ENCODE results near the gene PTCH1. TPM values are rescaled to one million over a fixed set of nuclear protein-coding genes. Genes with fewer than 3 reads are reported as not detected.

PTCH1 gene
- total RNA-seq, 2 experiments from 2014 or later: 5.0 to 6.1 TPM

- Mint-ChIP-seq H3K27ac (no peak overlapping the region), H3K9me3 (ENCODE audit: insufficient read depth) (no peaks in the 10 kb centered on the region), H3K36me3 (ENCODE audit: low read depth) (no peaks in the 10 kb centered on the region), H3K4me3 (no peak overlapping the region), H3K4me1 (ENCODE audit: low read depth) (peaks cover 10% of the 10 kb centered on the region), H3K27me3 (ENCODE audit: low read depth) (peaks cover 37% of the 10 kb centered on the region)
- ChIA-PET CTCF (no interaction called here), POLR2A (no interaction called here)
- DNase-seq (no peak), ATAC-seq (no peak)
Measured at GRCh38 chr9:95478335-95478734, 38.4 kb downstream of the PTCH1 start.

- no peak overlapping the region for H3K27ac Mint-ChIP-seq
- ChIA-PET CTCF (no interaction called here), POLR2A (no interaction called here)
- H3K4me3 Mint-ChIP-seq: no peak overlapping the region
- DNase-seq (no peak), ATAC-seq (no peak)
- no peaks in the 10 kb centered on the region for H3K9me3 Mint-ChIP-seq (ENCODE audit: insufficient read depth)
- peaks cover 37% of the 10 kb centered on the region for H3K27me3 Mint-ChIP-seq (ENCODE audit: low read depth)
- peaks cover 10% of the 10 kb centered on the region for H3K4me1 Mint-ChIP-seq (ENCODE audit: low read depth)
- no peaks in the 10 kb centered on the region for H3K36me3 Mint-ChIP-seq (ENCODE audit: low read depth)
Measured at GRCh38 chr9:95477885-95478284, 38.9 kb downstream of the PTCH1 start.

- Mint-ChIP-seq H3K36me3 (ENCODE audit: low read depth) (no peaks in the 10 kb centered on the region), H3K9me3 (ENCODE audit: insufficient read depth) (no peaks in the 10 kb centered on the region), H3K4me3 (no peak overlapping the region), H3K4me1 (ENCODE audit: low read depth) (peaks cover 10% of the 10 kb centered on the region), H3K27me3 (ENCODE audit: low read depth) (peaks cover 42% of the 10 kb centered on the region), H3K27ac (no peak overlapping the region)
- DNase-seq (no peak), ATAC-seq (no peak)
- ChIA-PET POLR2A (no interaction called here), CTCF (no interaction called here)
Measured at GRCh38 chr9:95477441-95477840, 39.3 kb downstream of the PTCH1 start.

DNA sequence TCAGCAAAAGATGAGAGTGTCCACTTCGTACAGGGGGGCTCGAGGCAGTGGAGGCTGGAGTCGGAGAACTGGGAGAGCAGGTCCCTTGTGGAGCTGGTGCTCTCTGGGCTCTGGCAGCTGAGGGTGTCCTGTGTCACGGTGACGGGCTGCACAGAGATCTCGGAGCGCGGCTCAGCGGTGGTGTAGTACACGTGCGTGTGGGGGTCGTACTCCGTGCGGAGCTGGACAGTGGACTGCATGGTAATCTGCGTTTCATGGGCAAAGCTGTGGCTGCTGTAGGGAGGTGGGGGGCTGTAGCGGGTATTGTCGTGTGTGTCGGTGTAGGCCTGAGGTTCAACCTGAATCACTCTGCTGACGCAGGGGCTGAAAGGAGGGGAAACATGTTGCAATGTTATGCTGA, 48.0 kb downstream of the PTCH1 start:
- DNase-seq (no peak), ATAC-seq (no peak)
- POLR2A ChIA-PET: no interaction called here
- Mint-ChIP-seq H3K27me3 (ENCODE audit: low read depth) (peaks cover 35% of the 10 kb centered on the region), H3K36me3 (ENCODE audit: low read depth) (peaks cover 10% of the 10 kb centered on the region), H3K4me1 (ENCODE audit: low read depth) (peaks cover 7% of the 10 kb centered on the region), H3K4me3 (no peak overlapping the region), H3K27ac (no peak overlapping the region), H3K9me3 (ENCODE audit: insufficient read depth) (no peaks in the 10 kb centered on the region)
- CTCF ChIA-PET: no interaction called here

DNA sequence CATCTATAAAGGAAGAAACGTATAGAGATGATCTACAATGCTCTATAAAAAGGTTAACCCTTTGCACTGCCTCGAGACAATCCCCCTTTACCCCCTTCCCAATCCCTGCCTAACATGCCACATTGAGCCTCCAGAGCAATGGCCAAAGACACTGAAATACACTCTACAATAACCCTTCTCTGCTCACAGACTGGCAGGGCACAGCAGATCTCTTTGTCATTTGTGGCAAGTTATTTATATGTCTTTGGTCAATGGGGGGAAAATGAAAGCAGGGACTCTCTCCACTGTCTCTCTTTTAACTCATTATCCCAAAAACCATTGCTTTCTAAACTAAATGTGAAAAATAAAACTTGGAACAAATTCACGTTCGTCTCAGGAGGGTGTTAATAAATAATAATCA, 51.7 kb downstream of the PTCH1 start:
- DNase-seq: no peak
- no peak for ATAC-seq
- POLR2A ChIA-PET: interaction anchor here (0.7 kb wide), 1 partner anchor 35 kb away, joined by 3 read pairs; no protein-coding TSS in a partner anchor

DNA sequence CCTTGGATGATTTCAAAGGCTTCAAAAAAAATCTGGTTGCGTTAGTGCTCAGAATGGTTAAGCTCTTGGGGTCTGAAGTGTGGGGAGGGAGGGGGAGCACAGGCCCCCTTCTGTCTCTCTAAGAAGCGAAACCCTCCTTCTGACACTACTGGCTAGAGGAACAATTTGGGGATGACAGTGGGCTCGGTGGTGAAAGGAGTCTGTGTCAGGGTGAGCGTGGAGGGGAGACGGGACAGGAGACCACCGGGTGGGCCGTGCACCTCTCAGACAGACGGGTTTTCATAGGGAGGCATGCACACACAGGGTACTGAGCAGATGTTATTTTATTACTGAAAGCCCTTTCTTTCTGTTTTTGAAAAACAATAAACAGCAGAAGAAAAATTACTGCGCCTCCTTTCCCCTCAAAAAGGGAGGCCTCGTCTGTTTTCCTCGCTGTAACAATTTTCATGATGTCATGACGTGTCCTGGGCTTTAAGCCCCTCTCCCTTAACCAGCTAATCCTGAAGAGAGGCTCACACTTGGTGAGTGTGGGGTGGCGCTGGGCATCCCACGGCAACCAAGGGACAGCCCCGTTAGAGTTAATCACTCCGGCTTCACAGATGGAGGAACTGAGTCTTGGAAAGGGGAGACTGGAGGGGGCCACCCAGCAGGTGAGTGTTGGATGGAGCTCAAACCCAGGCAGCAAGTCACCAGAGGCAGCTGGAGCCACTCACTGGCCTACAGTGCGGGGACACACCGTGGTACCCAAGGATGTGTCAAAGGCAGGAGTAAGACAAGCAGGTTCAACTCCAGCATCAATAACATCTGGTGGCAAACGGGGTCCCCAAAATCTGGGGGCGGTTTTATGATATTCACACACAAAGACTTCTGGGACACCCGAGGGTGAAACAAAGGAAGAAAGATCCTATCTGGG, 53.4 kb downstream of the PTCH1 start:
- Mint-ChIP-seq H3K27me3 (ENCODE audit: low read depth) (peaks cover 26% of the 10 kb centered on the region), H3K27ac (peak overlapping the region; percentile 85), H3K9me3 (ENCODE audit: insufficient read depth) (no peaks in the 10 kb centered on the region), H3K4me1 (ENCODE audit: low read depth) (peaks cover 35% of the 10 kb centered on the region), H3K4me3 (peak overlapping the region; percentile 69), H3K36me3 (ENCODE audit: low read depth) (peaks cover 9% of the 10 kb centered on the region)
- no peak for DNase-seq
- no peak for ATAC-seq
- CTCF ChIA-PET: interaction anchor here (0.9 kb wide), 1 partner anchor 43 kb away, joined by 3 read pairs; no protein-coding TSS in a partner anchor
- POLR2A ChIA-PET: interaction anchor here (0.9 to 1.4 kb wide), 3 partner anchors 32 to 412 kb away, joined by 3 to 6 read pairs (median 3); partner anchors contain the start of gene ERCC6L2

More for the DNA sequence above, 51.7 kb downstream of the PTCH1 start:
- Mint-ChIP-seq H3K9me3 (ENCODE audit: insufficient read depth) (no peaks in the 10 kb centered on the region), H3K4me3 (no peak overlapping the region), H3K27ac (no peak overlapping the region), H3K27me3 (ENCODE audit: low read depth) (peaks cover 31% of the 10 kb centered on the region), H3K4me1 (ENCODE audit: low read depth) (peaks cover 35% of the 10 kb centered on the region), H3K36me3 (ENCODE audit: low read depth) (peaks cover 10% of the 10 kb centered on the region)
- CTCF ChIA-PET: no interaction called here

GRCh38 chr9:95462249-95463147, 54.3 kb downstream of the PTCH1 start:
- Mint-ChIP-seq H3K36me3 (ENCODE audit: low read depth) (peaks cover 9% of the 10 kb centered on the region), H3K27me3 (ENCODE audit: low read depth) (peaks cover 26% of the 10 kb centered on the region), H3K4me3 (peak overlapping the region; percentile 69), H3K9me3 (ENCODE audit: insufficient read depth) (no peaks in the 10 kb centered on the region), H3K27ac (peak overlapping the region; percentile 85), H3K4me1 (ENCODE audit: low read depth) (peaks cover 35% of the 10 kb centered on the region)
- DNase-seq (peak; percentile 93), ATAC-seq (peak; percentile 90)
- ChIA-PET POLR2A (interaction anchor here (0.8 to 1.4 kb wide), 4 partner anchors 12 to 413 kb away, joined by 3 to 6 read pairs (median 3); partner anchors contain the start of gene ERCC6L2), CTCF (interaction anchor here (0.9 kb wide), 1 partner anchor 44 kb away, joined by 3 read pairs; no protein-coding TSS in a partner anchor)

DNA sequence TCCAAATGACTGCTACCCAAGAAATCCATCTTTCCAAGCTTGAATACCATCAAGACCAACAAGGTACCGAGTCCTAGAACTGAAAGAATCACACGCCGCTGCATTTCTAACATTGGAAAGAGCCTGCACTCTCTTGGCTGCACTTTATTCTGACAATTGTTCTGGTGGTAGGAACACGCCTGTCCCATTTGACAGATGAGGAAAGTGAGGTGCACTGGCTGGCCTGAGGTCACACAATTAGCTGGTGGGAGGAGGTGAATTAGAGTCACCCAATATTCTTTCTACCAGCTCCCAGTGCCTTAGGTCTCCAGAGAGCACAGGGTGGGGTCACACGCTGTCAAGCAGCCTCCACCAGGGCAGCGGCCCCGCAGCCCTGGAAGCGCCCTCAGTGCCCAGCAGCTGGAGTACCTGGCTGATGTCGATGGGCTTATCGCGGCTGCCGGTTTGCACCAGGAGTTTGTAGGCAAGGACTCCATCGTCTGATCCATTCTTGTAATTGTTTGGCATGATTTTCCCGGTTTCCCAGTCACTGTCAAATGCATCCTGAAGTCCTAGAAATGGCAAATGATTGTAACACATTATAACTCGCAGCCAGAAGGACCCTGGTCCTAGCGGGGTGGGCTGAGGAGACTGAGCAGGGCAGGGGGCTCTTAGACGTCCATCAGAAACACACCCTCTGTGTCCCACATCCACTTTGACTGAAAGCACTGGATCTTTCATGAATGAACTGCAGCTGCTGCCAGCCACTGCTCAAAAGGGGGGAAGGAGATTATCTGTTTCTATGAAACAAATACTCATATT, 55.1 kb downstream of the PTCH1 start:
- no peak overlapping the region for H3K27ac Mint-ChIP-seq
- peaks cover 6% of the 10 kb centered on the region for H3K36me3 Mint-ChIP-seq (ENCODE audit: low read depth)
- peak overlapping the region; percentile 69 for H3K4me3 Mint-ChIP-seq
- no peak for DNase-seq
- ChIA-PET POLR2A (interaction anchor here (0.8 to 1.2 kb wide), 2 partner anchors 13 to 414 kb away, joined by 3 read pairs; partner anchors contain the start of gene ERCC6L2), CTCF (no interaction called here)
- no peak for ATAC-seq
- H3K4me1 Mint-ChIP-seq (ENCODE audit: low read depth): peaks cover 35% of the 10 kb centered on the region
- peaks cover 24% of the 10 kb centered on the region for H3K27me3 Mint-ChIP-seq (ENCODE audit: low read depth)
- H3K9me3 Mint-ChIP-seq (ENCODE audit: insufficient read depth): no peaks in the 10 kb centered on the region

DNA sequence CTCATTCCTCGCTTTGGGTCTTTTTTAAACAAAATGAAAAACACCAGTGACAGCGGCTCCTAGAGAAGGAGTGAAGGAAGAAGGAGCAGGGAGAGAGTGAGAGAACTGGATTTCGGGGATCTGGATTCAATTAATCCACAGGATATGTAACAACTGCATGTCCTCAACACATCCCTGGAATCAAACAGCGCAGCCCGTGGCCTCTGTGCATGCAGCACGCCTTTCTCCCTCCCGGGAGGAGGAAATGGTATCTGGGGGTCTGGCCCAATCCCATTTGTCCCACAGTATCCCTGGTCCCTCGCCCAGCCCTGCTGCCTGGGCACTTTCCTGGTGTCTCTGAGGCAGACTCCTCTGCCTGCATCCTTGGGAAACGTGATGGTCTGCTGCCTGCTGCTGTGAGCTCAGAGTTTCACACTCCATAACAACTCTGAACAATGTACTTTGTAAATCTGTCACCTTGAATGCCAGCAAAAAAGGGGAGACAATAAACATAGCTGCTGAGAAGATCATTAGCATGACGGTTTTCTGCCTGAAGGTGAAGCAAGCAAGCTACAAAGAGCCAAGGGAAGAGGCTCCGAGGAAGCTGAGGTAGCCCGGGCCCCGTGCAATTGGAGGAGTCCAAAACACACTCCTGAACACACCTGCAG, 56.1 kb downstream of the PTCH1 start:
- Mint-ChIP-seq H3K27me3 (ENCODE audit: low read depth) (peaks cover 24% of the 10 kb centered on the region), H3K27ac (no peak overlapping the region), H3K9me3 (ENCODE audit: insufficient read depth) (no peaks in the 10 kb centered on the region), H3K4me1 (ENCODE audit: low read depth) (peaks cover 35% of the 10 kb centered on the region), H3K4me3 (no peak overlapping the region), H3K36me3 (ENCODE audit: low read depth) (peaks cover 6% of the 10 kb centered on the region)
- ATAC-seq: no peak
- no peak for DNase-seq
- ChIA-PET CTCF (no interaction called here), POLR2A (no interaction called here)

DNA sequence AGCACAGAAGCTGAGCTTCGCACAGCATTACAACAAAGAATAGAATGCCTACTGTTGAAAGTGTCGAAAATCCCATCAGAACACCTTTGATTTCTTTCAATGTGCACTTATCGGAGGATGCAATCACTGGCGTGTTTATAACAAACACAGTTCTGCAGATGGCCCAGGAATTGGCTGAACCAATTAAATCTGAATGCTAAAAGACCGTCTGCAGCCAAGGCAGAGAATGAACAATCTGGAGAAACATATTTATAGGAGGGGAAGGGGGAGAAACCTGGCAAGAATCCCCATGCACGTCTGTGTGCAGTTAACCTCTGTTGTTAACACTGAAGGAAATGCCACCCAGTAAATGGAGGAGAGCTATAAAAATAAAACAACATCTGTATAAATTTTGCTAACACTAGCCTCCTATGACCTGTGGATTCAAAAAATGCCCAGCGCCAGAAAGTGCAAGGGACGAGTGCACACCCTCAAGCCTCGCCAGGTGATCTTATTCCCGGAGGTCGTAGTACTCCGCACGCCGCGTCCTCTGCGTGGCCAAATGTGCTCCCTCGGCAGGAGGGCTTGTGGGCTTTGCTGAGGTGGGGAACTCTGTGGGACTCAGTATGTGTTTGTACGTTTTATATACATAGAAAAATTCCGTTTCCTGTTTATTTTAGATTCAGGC, 56.8 kb downstream of the PTCH1 start:
- Mint-ChIP-seq H3K9me3 (ENCODE audit: insufficient read depth) (no peaks in the 10 kb centered on the region), H3K4me1 (ENCODE audit: low read depth) (peaks cover 30% of the 10 kb centered on the region), H3K36me3 (ENCODE audit: low read depth) (peaks cover 5% of the 10 kb centered on the region), H3K27ac (no peak overlapping the region), H3K4me3 (no peak overlapping the region), H3K27me3 (ENCODE audit: low read depth) (peaks cover 20% of the 10 kb centered on the region)
- ATAC-seq (no peak), DNase-seq (no peak)
- ChIA-PET CTCF (no interaction called here), POLR2A (no interaction called here)

Data from activated CD8-positive, alpha-beta T cell treated with anti-CD3 and anti-CD28 coated beads, Interleukin-2, amount 10 ng/mL, durations not matched to agents 7 days and 5 days (primary cell).